ENCODE results near the gene PTPRN2.

The PTPRN2 gene

GRCh38 chr7:157635148-157635500 is 952.5 kb downstream of the PTPRN2 start:
- no peak overlapping the region for H4K91ac ChIP-seq (ENCODE audit: low read depth, low read length, poor library complexity)
- H2BK5ac ChIP-seq (ENCODE audit: low read length): no peak overlapping the region
- H3K79me1 ChIP-seq (ENCODE audit: low read depth, low read length): peaks cover 7% of the 10 kb centered on the region
- H3K4me2 ChIP-seq (ENCODE audit: insufficient read depth, low read length, poor library complexity, severe bottlenecking): no peak overlapping the region
- H2AK5ac ChIP-seq (ENCODE audit: low read depth, low read length): no peak overlapping the region
- H4K8ac ChIP-seq (ENCODE audit: low read depth, low read length): no peak overlapping the region
- H3K4me3 ChIP-seq (ENCODE audit: low read length in 2 of 2): no peak overlapping the region
- H3K14ac ChIP-seq (ENCODE audit: low read length): no peak overlapping the region
- H2BK120ac ChIP-seq (ENCODE audit: low read depth, low read length): no peak overlapping the region
- H2BK15ac ChIP-seq (ENCODE audit: low read length): no peak overlapping the region
- peaks cover 0 to 6% of the 10 kb centered on the region in 2 donors for H3K4me1 ChIP-seq (ENCODE audit: control insufficient read depth in 2 of 2, insufficient read depth in 1 of 2, low read depth in 1 of 2, low read length in 2 of 2)
- DNase-seq (ENCODE audit: low spot score): no peak
- no peaks in the 10 kb centered on the region for H3K27me3 ChIP-seq (ENCODE audit: control insufficient read depth in 3 of 3, insufficient read depth in 3 of 3, low read depth in 1 of 3, low read length in 3 of 3)
- H2BK12ac ChIP-seq (ENCODE audit: low read length): no peak overlapping the region
- no peak overlapping the region for H3K4ac ChIP-seq (ENCODE audit: low read length)
- no peak overlapping the region for H3K9ac ChIP-seq (ENCODE audit: low read depth, low read length, poor library complexity)
- no peak overlapping the region for H3K18ac ChIP-seq (ENCODE audit: low read length)
- no peak overlapping the region for H3K23ac ChIP-seq (ENCODE audit: low read depth, low read length, poor library complexity)
- no peak overlapping the region for H2AFZ ChIP-seq (ENCODE audit: low read length)
- WGBS, 2 donors (ENCODE audit: extremely low coverage in 2 of 2, insufficient read length in 2 of 2, insufficient replicate concordance in 1 of 2): no CpG with 5 or more reads among the region's 6 CpGs
- no peak overlapping the region for H3K27ac ChIP-seq (replicated peaks; ENCODE audit: low read length)
- peaks cover 28 to 98% of the 10 kb centered on the region in 2 donors for H3K36me3 ChIP-seq (replicated peaks in 1 of 2; ENCODE audit: control insufficient read depth in 2 of 2, insufficient read depth in 2 of 2, low read length in 2 of 2)
- peaks cover 1 to 22% of the 10 kb centered on the region in 2 donors for H3K9me3 ChIP-seq (replicated peaks in 1 of 2; ENCODE audit: control insufficient read depth in 2 of 2, insufficient read depth in 1 of 2, low read depth in 1 of 2, low read length in 2 of 2)

GRCh38 chr7:157634401-157635147 is 953.0 kb downstream of the PTPRN2 start:
- no peak for DNase-seq (ENCODE audit: low spot score)
- no CpG with 5 or more reads among the region's 24 CpGs for WGBS, 2 donors (ENCODE audit: extremely low coverage in 2 of 2, insufficient read length in 2 of 2, insufficient replicate concordance in 1 of 2)

GRCh38 chr7:157633465-157634185 is 954.0 kb downstream of the PTPRN2 start:
- H3K9ac ChIP-seq (ENCODE audit: low read depth, low read length, poor library complexity): no peak overlapping the region
- H2AFZ ChIP-seq (ENCODE audit: low read length): no peak overlapping the region
- H3K79me1 ChIP-seq (ENCODE audit: low read depth, low read length): peaks cover 5% of the 10 kb centered on the region
- peak overlapping the region; percentile 77 for H3K23ac ChIP-seq (ENCODE audit: low read depth, low read length, poor library complexity)
- peaks cover 0 to 6% of the 10 kb centered on the region in 2 donors for H3K4me1 ChIP-seq (ENCODE audit: control insufficient read depth in 2 of 2, insufficient read depth in 1 of 2, low read depth in 1 of 2, low read length in 2 of 2)
- no peak overlapping the region for H3K4me3 ChIP-seq (ENCODE audit: low read length in 2 of 2)
- no peak overlapping the region for H3K27ac ChIP-seq (replicated peaks; ENCODE audit: low read length)
- H2BK5ac ChIP-seq (ENCODE audit: low read length): no peak overlapping the region
- no peak overlapping the region for H2BK12ac ChIP-seq (ENCODE audit: low read length)
- H3K9me3 ChIP-seq (replicated peaks in 1 of 2; ENCODE audit: control insufficient read depth in 2 of 2, insufficient read depth in 1 of 2, low read depth in 1 of 2, low read length in 2 of 2): peaks cover 1 to 15% of the 10 kb centered on the region in 2 donors
- H3K27me3 ChIP-seq (ENCODE audit: control insufficient read depth in 3 of 3, insufficient read depth in 3 of 3, low read depth in 1 of 3, low read length in 3 of 3): no peaks in the 10 kb centered on the region
- no peak overlapping the region for H2AK5ac ChIP-seq (ENCODE audit: low read depth, low read length)
- no peak overlapping the region for H3K4me2 ChIP-seq (ENCODE audit: insufficient read depth, low read length, poor library complexity, severe bottlenecking)
- H2BK120ac ChIP-seq (ENCODE audit: low read depth, low read length): no peak overlapping the region
- H4K8ac ChIP-seq (ENCODE audit: low read depth, low read length): no peak overlapping the region
- H2BK15ac ChIP-seq (ENCODE audit: low read length): no peak overlapping the region
- no peak overlapping the region for H4K91ac ChIP-seq (ENCODE audit: low read depth, low read length, poor library complexity)
- peaks cover 25 to 98% of the 10 kb centered on the region in 2 donors for H3K36me3 ChIP-seq (replicated peaks in 1 of 2; ENCODE audit: control insufficient read depth in 2 of 2, insufficient read depth in 2 of 2, low read length in 2 of 2)
- WGBS, 2 donors (ENCODE audit: extremely low coverage in 2 of 2, insufficient read length in 2 of 2, insufficient replicate concordance in 1 of 2): no CpG with 5 or more reads among the region's 21 CpGs
- peak overlapping the region; percentile 14 for H3K14ac ChIP-seq (ENCODE audit: low read length)
- DNase-seq (ENCODE audit: low spot score): no peak
- no peak overlapping the region for H3K18ac ChIP-seq (ENCODE audit: low read length)
- no peak overlapping the region for H3K4ac ChIP-seq (ENCODE audit: low read length)

More at GRCh38 chr7:157634401-157635147, 953.0 kb downstream of the PTPRN2 start:
- Histone ChIP-seq H3K9me3 (replicated peaks in 1 of 2; ENCODE audit: control insufficient read depth in 2 of 2, insufficient read depth in 1 of 2, low read depth in 1 of 2, low read length in 2 of 2) (peaks cover 1 to 17% of the 10 kb centered on the region in 2 donors), H4K8ac (ENCODE audit: low read depth, low read length) (no peak overlapping the region), H2AFZ (ENCODE audit: low read length) (no peak overlapping the region), H3K9ac (ENCODE audit: low read depth, low read length, poor library complexity) (no peak overlapping the region), H2BK120ac (ENCODE audit: low read depth, low read length) (no peak overlapping the region), H3K27me3 (ENCODE audit: control insufficient read depth in 3 of 3, insufficient read depth in 3 of 3, low read depth in 1 of 3, low read length in 3 of 3) (no peaks in the 10 kb centered on the region), H3K4me2 (ENCODE audit: insufficient read depth, low read length, poor library complexity, severe bottlenecking) (no peak overlapping the region), H2BK5ac (ENCODE audit: low read length) (no peak overlapping the region), H3K18ac (ENCODE audit: low read length) (no peak overlapping the region), H3K79me1 (ENCODE audit: low read depth, low read length) (peaks cover 7% of the 10 kb centered on the region), H2AK5ac (ENCODE audit: low read depth, low read length) (no peak overlapping the region), H3K4ac (ENCODE audit: low read length) (no peak overlapping the region), H2BK12ac (ENCODE audit: low read length) (no peak overlapping the region), H3K4me3 (ENCODE audit: low read length in 2 of 2) (no peak overlapping the region), H3K27ac (replicated peaks; ENCODE audit: low read length) (no peak overlapping the region), H2BK15ac (ENCODE audit: low read length) (no peak overlapping the region), H3K14ac (ENCODE audit: low read length) (no peak overlapping the region), H3K4me1 (ENCODE audit: control insufficient read depth in 2 of 2, insufficient read depth in 1 of 2, low read depth in 1 of 2, low read length in 2 of 2) (peaks cover 0 to 6% of the 10 kb centered on the region in 2 donors), H4K91ac (ENCODE audit: low read depth, low read length, poor library complexity) (no peak overlapping the region), H3K36me3 (replicated peaks in 1 of 2; ENCODE audit: control insufficient read depth in 2 of 2, insufficient read depth in 2 of 2, low read length in 2 of 2) (peaks cover 27 to 98% of the 10 kb centered on the region in 2 donors), H3K23ac (ENCODE audit: low read depth, low read length, poor library complexity) (no peak overlapping the region)

- no peak overlapping the region for H3K4me3 ChIP-seq (ENCODE audit: low read length in 2 of 2)
- H3K36me3 ChIP-seq (replicated peaks in 1 of 2; ENCODE audit: control insufficient read depth in 2 of 2, insufficient read depth in 2 of 2, low read length in 2 of 2): peaks cover 40 to 98% of the 10 kb centered on the region in 2 donors
- no peak overlapping the region for H4K8ac ChIP-seq (ENCODE audit: low read depth, low read length)
- no peak overlapping the region for H2BK15ac ChIP-seq (ENCODE audit: low read length)
- H2AFZ ChIP-seq (ENCODE audit: low read length): no peak overlapping the region
- H3K27ac ChIP-seq (replicated peaks; ENCODE audit: low read length): no peak overlapping the region
- H4K91ac ChIP-seq (ENCODE audit: low read depth, low read length, poor library complexity): no peak overlapping the region
- H3K14ac ChIP-seq (ENCODE audit: low read length): no peak overlapping the region
- H3K4me1 ChIP-seq (ENCODE audit: control insufficient read depth in 2 of 2, insufficient read depth in 1 of 2, low read depth in 1 of 2, low read length in 2 of 2): peaks cover 0 to 6% of the 10 kb centered on the region in 2 donors
- peaks cover 5% of the 10 kb centered on the region for H3K79me1 ChIP-seq (ENCODE audit: low read depth, low read length)
- no peak overlapping the region for H3K4ac ChIP-seq (ENCODE audit: low read length)
- DNase-seq (ENCODE audit: low spot score): no peak
- H3K9me3 ChIP-seq (replicated peaks in 1 of 2; ENCODE audit: control insufficient read depth in 2 of 2, insufficient read depth in 1 of 2, low read depth in 1 of 2, low read length in 2 of 2): peaks cover 1 to 26% of the 10 kb centered on the region in 2 donors
- no peak overlapping the region for H3K18ac ChIP-seq (ENCODE audit: low read length)
- no peak overlapping the region for H3K4me2 ChIP-seq (ENCODE audit: insufficient read depth, low read length, poor library complexity, severe bottlenecking)
- no peak overlapping the region for H2AK5ac ChIP-seq (ENCODE audit: low read depth, low read length)
- no peak overlapping the region for H3K9ac ChIP-seq (ENCODE audit: low read depth, low read length, poor library complexity)
- WGBS, 2 donors (ENCODE audit: extremely low coverage in 2 of 2, insufficient read length in 2 of 2, insufficient replicate concordance in 1 of 2): no CpG with 5 or more reads among the region's 16 CpGs
- no peaks in the 10 kb centered on the region for H3K27me3 ChIP-seq (ENCODE audit: control insufficient read depth in 3 of 3, insufficient read depth in 3 of 3, low read depth in 1 of 3, low read length in 3 of 3)
- H3K23ac ChIP-seq (ENCODE audit: low read depth, low read length, poor library complexity): no peak overlapping the region
- H2BK12ac ChIP-seq (ENCODE audit: low read length): no peak overlapping the region
- H2BK120ac ChIP-seq (ENCODE audit: low read depth, low read length): no peak overlapping the region
- H2BK5ac ChIP-seq (ENCODE audit: low read length): no peak overlapping the region
Observed at GRCh38 chr7:157630301-157630853, 957.2 kb downstream of the PTPRN2 start.
